HCT116 (cell line): ENCODE results near the gene DDX3X.

Source experiments
- CEBPB ChIP-seq: IDR thresholded peaks from 2 replicates; pipeline ENCODE4 v1.6.1; 2012; ENCODE audit warnings: low read depth
- TF ChIP-seq, protein P1 (sequence below), 3 experiments: fragments of 200-600 bp in 1 of 3; sonication (generic) in 1 of 3; IDR thresholded peaks in 2 of 3; conservative IDR thresholded peaks in 1 of 3; 2 replicates each; pipeline ENCODE4 v1.5.1; 2012 to 2017; ENCODE audit warnings: low read depth in 2 of 3, low read length in 2 of 3, antibody characterized with exemption in 1 of 3, borderline replicate concordance in 1 of 3, control low read depth in 1 of 3, mild to moderate bottlenecking in 1 of 3, mixed read lengths in 1 of 3, mixed run types in 1 of 3, moderate library complexity in 1 of 3; ENCODE audit not compliant: insufficient read depth in 1 of 3

DNA sequence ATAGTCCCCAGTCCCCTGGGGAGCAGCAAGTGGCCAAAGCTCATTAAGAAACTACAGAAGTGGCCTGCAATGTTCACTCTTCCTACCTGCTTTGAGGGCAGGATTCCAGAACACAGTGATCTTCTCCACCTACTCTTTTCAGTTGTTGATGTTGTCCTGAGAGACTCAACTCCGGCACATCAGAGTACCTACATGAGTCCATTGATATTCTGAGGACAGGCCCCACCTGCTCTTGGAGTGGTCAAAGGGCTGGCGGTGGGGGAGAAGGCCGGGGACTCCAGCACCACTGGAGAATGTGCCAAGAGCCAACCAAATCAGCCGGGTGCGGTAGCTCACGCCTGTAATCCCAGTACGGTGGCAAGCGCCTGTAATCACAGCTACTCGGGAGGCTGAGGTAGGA, 29.8 kb upstream of the DDX3X start:
- no peak for TF ChIP-seq CEBPB
- TF ChIP-seq, protein P1, sequence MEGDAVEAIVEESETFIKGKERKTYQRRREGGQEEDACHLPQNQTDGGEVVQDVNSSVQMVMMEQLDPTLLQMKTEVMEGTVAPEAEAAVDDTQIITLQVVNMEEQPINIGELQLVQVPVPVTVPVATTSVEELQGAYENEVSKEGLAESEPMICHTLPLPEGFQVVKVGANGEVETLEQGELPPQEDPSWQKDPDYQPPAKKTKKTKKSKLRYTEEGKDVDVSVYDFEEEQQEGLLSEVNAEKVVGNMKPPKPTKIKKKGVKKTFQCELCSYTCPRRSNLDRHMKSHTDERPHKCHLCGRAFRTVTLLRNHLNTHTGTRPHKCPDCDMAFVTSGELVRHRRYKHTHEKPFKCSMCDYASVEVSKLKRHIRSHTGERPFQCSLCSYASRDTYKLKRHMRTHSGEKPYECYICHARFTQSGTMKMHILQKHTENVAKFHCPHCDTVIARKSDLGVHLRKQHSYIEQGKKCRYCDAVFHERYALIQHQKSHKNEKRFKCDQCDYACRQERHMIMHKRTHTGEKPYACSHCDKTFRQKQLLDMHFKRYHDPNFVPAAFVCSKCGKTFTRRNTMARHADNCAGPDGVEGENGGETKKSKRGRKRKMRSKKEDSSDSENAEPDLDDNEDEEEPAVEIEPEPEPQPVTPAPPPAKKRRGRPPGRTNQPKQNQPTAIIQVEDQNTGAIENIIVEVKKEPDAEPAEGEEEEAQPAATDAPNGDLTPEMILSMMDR (IDR thresholded peaks at IDR 0.05 in 2 of 3, conservative IDR thresholded peaks at IDR 0.05 in 1 of 3; ENCODE audit: borderline replicate concordance in 1 of 3, insufficient read depth in 1 of 3, low read depth in 2 of 3, low read length in 2 of 3) = no peak
